HL-60 (cell line): ENCODE measurements around the gene PKD1.

Source experiments
- DNase-seq, 2 experiments: peaks; one replicate each; pipeline ENCODE4 v3.0.0-alpha.2; 2010 to 2020; ENCODE audit warnings: low read depth in 1 of 2, low spot score in 1 of 2
- H3K27ac ChIP-seq: fragments of 250-450 bp; sonication (Bioruptor Pico); replicated peaks from 2 replicates; pipeline ENCODE4 v1.5.1; 2020; ENCODE audit warnings: mild to moderate bottlenecking, moderate library complexity
- H3K27me3 ChIP-seq: fragments of 250-450 bp; sonication (Bioruptor Pico); 2 replicates; pipeline ENCODE4 v1.5.1; 2021; ENCODE audit warnings: mild to moderate bottlenecking, moderate library complexity; ENCODE audit not compliant: insufficient read depth, poor library complexity, severe bottlenecking
- H3K4me3 ChIP-seq: replicated peaks from 2 replicates; pipeline ENCODE4 v1.5.1; 2011; ENCODE audit warnings: mild to moderate bottlenecking, control low read depth, low read length; ENCODE audit not compliant: insufficient read depth
- CTCF ChIP-seq: IDR thresholded peaks from one replicate; pipeline ENCODE4 v1.5.1; 2011; ENCODE audit warnings: low read length, control low read depth, inconsistent platforms; ENCODE audit not compliant: insufficient read depth
- GABPA ChIP-seq: IDR thresholded peaks from 2 replicates; pipeline ENCODE4 v1.6.1; 2012; ENCODE audit warnings: low read depth
- POLR2AphosphoS5 ChIP-seq: IDR thresholded peaks from 2 replicates; pipeline ENCODE4 v1.6.1; 2012; ENCODE audit warnings: low read depth
- REST ChIP-seq: IDR thresholded peaks from 2 replicates; pipeline ENCODE4 v1.6.1; 2012; ENCODE audit warnings: low read depth; ENCODE audit not compliant: insufficient replicate concordance
- SPI1 ChIP-seq: IDR thresholded peaks from 2 replicates; pipeline ENCODE4 v1.6.1; 2012; ENCODE audit warnings: low read depth, mild to moderate bottlenecking, borderline replicate concordance

PKD1 gene

GRCh38 chr16:2084895-2085625 lies 50.6 kb downstream of the PKD1 start:
- Histone ChIP-seq H3K27ac (no peak overlapping the region), H3K27me3 (no peaks in the 10 kb centered on the region)
- no peak for TF ChIP-seq CTCF

GRCh38 chr16:2083876-2084780 lies 51.6 kb downstream of the PKD1 start:
- Histone ChIP-seq H3K27ac (no peak overlapping the region), H3K27me3 (no peaks in the 10 kb centered on the region), H3K4me3 (no peak overlapping the region)
- TF ChIP-seq SPI1 = no peak
- no peak for TF ChIP-seq POLR2AphosphoS5
- no peak for TF ChIP-seq GABPA
- TF ChIP-seq CTCF = no peak
- no peak for TF ChIP-seq REST
- no peak for DNase-seq

More at GRCh38 chr16:2084895-2085625, 50.6 kb downstream of the PKD1 start:
- H3K4me3 ChIP-seq = no peak overlapping the region
- DNase-seq = no peak

DNA sequence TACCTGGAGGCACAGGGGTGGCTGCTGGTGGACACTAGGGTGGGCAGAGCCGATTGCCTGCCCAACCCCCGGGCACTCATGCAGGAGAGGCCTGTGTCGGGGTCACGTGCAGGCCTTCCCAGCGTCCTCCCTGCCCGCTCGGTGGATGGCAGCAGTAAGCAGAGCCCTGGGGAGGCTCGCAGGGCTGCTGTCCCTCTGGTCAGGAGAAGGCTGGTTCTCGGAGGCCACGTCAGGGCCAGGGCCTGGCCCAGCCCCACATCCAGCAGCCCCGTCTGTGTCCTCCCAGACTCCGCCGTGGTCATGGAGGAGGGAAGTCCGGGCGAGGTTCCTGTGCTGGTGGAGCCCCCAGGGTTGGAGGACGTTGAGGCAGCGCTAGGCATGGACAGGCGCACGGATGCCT lies 52.3 kb downstream of the PKD1 start:
- no peak for DNase-seq
- no peak overlapping the region for H3K4me3 ChIP-seq
- no peaks in the 10 kb centered on the region for H3K27me3 ChIP-seq
- H3K27ac ChIP-seq = no peak overlapping the region
- TF ChIP-seq REST (no peak), GABPA (no peak), POLR2AphosphoS5 (no peak), SPI1 (no peak), CTCF (no peak)
